GM12878 (cell line): ENCODE measurements around the gene ZNF837. TPM values are rescaled to one million over a fixed set of nuclear protein-coding genes. Genes with fewer than 3 reads are reported as not detected.

Experiments used
- ATAC-seq: fragments of 200-7000 bp; cut with Tn5 transposase; 3 replicates; pipeline ENCODE4 v1.9.1; 2020; ENCODE audit warnings: mild to moderate bottlenecking, moderate library complexity
- BruUV-seq: library from RNA; stranded (reverse); fragments of 400-500 nt; replicated peaks from 2 replicates; lab custom pipeline; 2021; lab: Mats Ljungman, UMichigan
- CTCF ChIA-PET: fragments of 300-600 bp; sonication (Branson Sonifier 250); formaldehyde crosslinking; extraction: SDS; loops from one replicate; lab custom pipeline; 2021; ENCODE audit warnings: inconsistent platforms; lab: Yijun Ruan, JAX
- POLR2A ChIA-PET: fragments of 350-600 bp; formaldehyde crosslinking; extraction: SDS; loops from one replicate; lab custom pipeline; 2021; ENCODE audit warnings: inconsistent platforms; lab: Charles Lee
- RAD21 ChIA-PET: fragments of 300-600 bp; sonication (Branson Sonifier 250); formaldehyde crosslinking; loops from one replicate; lab custom pipeline; 2023; ENCODE audit warnings: antibody characterized with exemption; ENCODE audit not compliant: unreplicated experiment; lab: Charles Lee
- SMC1A ChIA-PET: fragments of 300-600 bp; sonication (Branson Sonifier 250); formaldehyde crosslinking; loops from one replicate; lab custom pipeline; 2023; ENCODE audit not compliant: unreplicated experiment, uncharacterized antibody; lab: Charles Lee
- DNase-seq: peaks from one replicate; pipeline ENCODE4 v3.0.0-alpha.2; 2011; ENCODE audit warnings: low read depth, low spot score
- FAIRE-seq: peaks from 3 replicates; lab custom pipeline; 2011; peaks lifted over from hg19 to GRCh38; lab: Jason Lieb, UNC
- H2AFZ ChIP-seq: 2 replicates; pipeline ENCODE4 v1.6.0; 2011; ENCODE audit warnings: low read depth, low read length, control low read depth; ENCODE audit not compliant: control insufficient read depth
- H3K27ac ChIP-seq: 2 replicates; pipeline ENCODE4 v1.5.1; 2011; ENCODE audit warnings: control low read depth; ENCODE audit not compliant: control insufficient read depth, insufficient read depth
- H3K27me3 ChIP-seq, 2 experiments: replicated peaks in 1 of 2; 2 replicates each; pipeline versions ENCODE4 v1.6.0 to v1.6.1; 2011; ENCODE audit warnings: low read length in 1 of 2; ENCODE audit not compliant: control insufficient read depth in 2 of 2, insufficient read depth in 2 of 2
- H3K36me3 ChIP-seq, 2 experiments: 2 replicates each; pipeline ENCODE4 v1.5.1; 2011; ENCODE audit warnings: low read length in 1 of 2; ENCODE audit not compliant: control insufficient read depth in 2 of 2, insufficient read depth in 2 of 2
- H3K4me1 ChIP-seq: 2 replicates; pipeline ENCODE4 v1.6.1; 2011; ENCODE audit warnings: mild to moderate bottlenecking, low read length, moderate library complexity, mixed read lengths; ENCODE audit not compliant: control insufficient read depth, insufficient read depth
- H3K4me2 ChIP-seq: 2 replicates; pipeline ENCODE4 v1.6.0; 2011; ENCODE audit warnings: control low read depth; ENCODE audit not compliant: control insufficient read depth, insufficient read depth
- H3K4me3 ChIP-seq: fragments of 200-600 bp; sonication (generic); 2 replicates; pipeline ENCODE4 v1.5.1; 2016
- H3K79me2 ChIP-seq: 2 replicates; pipeline ENCODE4 v1.6.0; 2011; ENCODE audit warnings: low read length; ENCODE audit not compliant: control insufficient read depth, insufficient read depth
- H3K9ac ChIP-seq: 2 replicates; pipeline ENCODE4 v1.8.0; 2011; ENCODE audit warnings: low read length, control low read depth, mixed read lengths; ENCODE audit not compliant: control insufficient read depth, insufficient read depth
- H3K9me3 ChIP-seq: replicated peaks from 3 replicates; pipeline ENCODE4 v1.5.1; 2011; ENCODE audit warnings: mild to moderate bottlenecking, low read length; ENCODE audit not compliant: control insufficient read depth, insufficient read depth
- H4K20me1 ChIP-seq: 2 replicates; pipeline ENCODE4 v1.6.0; 2011; ENCODE audit not compliant: control insufficient read depth, insufficient read depth
- CTCF ChIP-seq, 3 experiments: IDR thresholded peaks in 2 of 3; conservative IDR thresholded peaks in 1 of 3; 2 replicates each; pipeline ENCODE4 v1.5.1; 2011; ENCODE audit warnings: low read depth in 3 of 3, low read length in 3 of 3, mild to moderate bottlenecking in 3 of 3, control low read depth in 2 of 3, moderate library complexity in 2 of 3, inconsistent platforms in 1 of 3, mixed read lengths in 1 of 3; ENCODE audit not compliant: control insufficient read depth in 2 of 3, insufficient read depth in 1 of 3; ENCODE audit errors: extremely low read depth in 1 of 3
- POLR2A ChIP-seq: IDR thresholded peaks from 2 replicates; pipeline ENCODE4 v1.6.1; 2011; ENCODE audit warnings: low read depth, mild to moderate bottlenecking, low read length
- WGBS: methylation state at CpG from one replicate; pipeline ENCODE4 v1.1.6; 2016; ENCODE audit warnings: low lambda C conversion rate; ENCODE audit not compliant: insufficient replicate concordance, insufficient coverage; ENCODE audit errors: missing lambda C conversion rate; 5-methylcytosine and 5-hydroxymethylcytosine counted together
- in situ Hi-C: fragments of 300-500 bp; cut with MboI; formaldehyde crosslinking; loops from 9 replicates; pipeline ENCODE4 v1.14.3; 2018; ENCODE audit warnings: mixed read lengths
- intact Hi-C: fragments of 100-400 bp; cut with micrococcal nuclease; formaldehyde crosslinking; loops from one replicate; pipeline ENCODE4 v1.14.2; 2022; ENCODE audit not compliant: unreplicated experiment
- polyA plus RNA-seq, 11 experiments: library from polyadenylated mRNA; depleted of rRNA in 4 of 11; unstranded in 6 of 11; stranded (reverse) in 5 of 11; fragments of >200 nt; fragmentation: Nextera tagmentation in 4 of 11; fragmentation: Illumina TruSeq in 1 of 11; extraction: Ambion mirVana in 4 of 11; extraction: Trizol in 1 of 11; gene quantifications; 1 replicate in 1 of 11; 2 replicates in 10 of 11; pipeline versions ENCODE4 v1.2.1 to v1.2.3, GENCODE V29; 2011 to 2016; ENCODE audit warnings: inconsistent platforms in 2 of 11, missing spikeins in 2 of 11, low read depth in 1 of 11
- total RNA-seq, 4 experiments: library from RNA; depleted of rRNA in 3 of 4; stranded (reverse); fragments of >200 nt in 3 of 4; fragmentation: Illumina TruSeq in 1 of 4; extraction: Trizol in 1 of 4; gene quantifications; 2 replicates each; pipeline versions ENCODE4 v1.2.1 to v1.2.3, GENCODE V29; 2013 to 2021

ZNF837 gene
- total and polyA plus RNA-seq, 10 of the 15 experiments (the other 5 are each of a cell fraction or from before 2014, with no cell fraction given), result 0.07 to 2.9 (median 2.0) TPM; not detected in 2

DNA sequence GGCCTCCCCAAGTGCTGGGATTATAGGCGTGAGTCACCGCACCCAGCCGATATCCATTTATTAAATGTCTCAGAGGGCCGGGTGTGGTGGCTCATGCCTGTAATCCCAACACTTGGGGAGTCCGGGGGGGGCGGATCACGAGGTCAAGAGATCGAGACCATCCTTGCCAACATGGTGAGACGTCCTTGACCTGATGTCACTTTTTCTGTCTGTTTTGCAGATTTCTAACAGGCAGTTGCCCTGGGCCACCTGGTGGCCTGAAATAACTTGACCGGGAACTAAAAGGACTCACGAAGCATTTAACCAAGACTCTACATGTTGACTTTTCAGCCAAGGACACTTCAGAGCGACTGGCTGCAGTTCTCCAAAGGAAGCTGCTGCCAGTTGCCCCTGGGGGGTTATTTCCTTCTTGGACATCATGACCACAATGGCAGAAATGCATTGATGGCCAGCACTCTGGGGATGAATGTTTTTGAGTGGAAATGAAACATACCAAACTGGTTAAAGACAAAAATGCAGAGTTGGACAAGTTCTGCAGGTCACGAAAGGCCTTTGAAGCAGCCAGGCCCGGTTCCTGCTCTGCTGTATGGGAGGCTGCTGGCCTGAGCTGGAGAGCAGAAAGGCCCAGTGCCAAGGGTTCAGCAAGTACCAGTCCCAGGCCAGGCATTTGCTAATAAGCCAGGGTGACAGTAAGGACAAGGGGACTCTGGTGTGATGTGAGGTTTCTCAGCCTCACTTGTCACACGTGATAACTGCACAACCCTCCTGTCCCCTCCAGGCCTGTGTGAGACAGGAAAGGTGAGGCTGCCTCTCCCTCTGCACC is 8.3 kb downstream of the ZNF837 start:
- Histone ChIP-seq H3K27me3 (no peaks in the 10 kb centered on the region), H3K9me3 (no peaks in the 10 kb centered on the region), H3K4me3 (no peak overlapping the region), H3K9ac (no peak overlapping the region), H3K36me3 (no peaks in the 10 kb centered on the region), H3K4me1 (no peaks in the 10 kb centered on the region), H4K20me1 (no peaks in the 10 kb centered on the region)
- 60% methylated on average over 15 of the region's 15 CpGs for WGBS
- in situ Hi-C loops, result no loop called here
- no peak for FAIRE-seq
- ChIA-PET CTCF (no interaction called here), RAD21 (no interaction called here)
- no TSS peak for BruUV-seq
- DNase-seq, result no peak
- TF ChIP-seq CTCF (IDR thresholded peaks at IDR 0.05 in 2 of 3, conservative IDR thresholded peaks at IDR 0.05 in 1 of 3; ENCODE audit: control insufficient read depth in 2 of 3, extremely low read depth in 1 of 3, insufficient read depth in 1 of 3, low read depth in 3 of 3, low read length in 3 of 3), result 0 out of 6 replicates have a peak, but pooled peaks of 2 of the 3 experiments have one; percentile 5
- TF ChIP-seq POLR2A, result no peak
- TF ChIP-seq, all 136 proteins: peak for 1
- intact Hi-C loops, result no loop called here
- no peaks in the 10 kb centered on the region for H3K79me2 ChIP-seq
- no peak overlapping the region for H2AFZ ChIP-seq
- POLR2A ChIA-PET, result interaction anchor here (1.4 kb wide), 1 partner anchor 7 kb away, joined by 4 read pairs; no protein-coding TSS in a partner anchor
- H3K27ac ChIP-seq, result no peak overlapping the region
- SMC1A ChIA-PET, result interaction anchor here (2.7 kb wide), 1 partner anchor 8 kb away, joined by 7 read pairs; no protein-coding TSS in a partner anchor
- H3K4me2 ChIP-seq, result no peak overlapping the region
- no peak for ATAC-seq
